H1 (cell line): ENCODE results near the gene EXTL2. TPM values are rescaled to one million over a fixed set of nuclear protein-coding genes. Genes with fewer than 3 reads are reported as not detected.

Experiments
- CHD7 ChIP-seq: fragments of 300-600 bp; sonication (generic); IDR thresholded peaks from 2 replicates; pipeline ENCODE4 v1.7.1; 2012; ENCODE audit warnings: low read length, moderate library complexity, mild to moderate bottlenecking, inconsistent platforms; ENCODE audit not compliant: insufficient replicate concordance
- CREB1 ChIP-seq: IDR thresholded peaks from 2 replicates; pipeline ENCODE4 v1.6.1; 2012; ENCODE audit warnings: inconsistent platforms
- JUN ChIP-seq: IDR thresholded peaks from 2 replicates; pipeline ENCODE4 v1.6.1; 2011; ENCODE audit warnings: low read depth, mild to moderate bottlenecking, improper control_type of control experiment, low read length
- JUND ChIP-seq: IDR thresholded peaks from 2 replicates; pipeline ENCODE4 v1.6.1; 2011; ENCODE audit warnings: mild to moderate bottlenecking, improper control_type of control experiment, low read length
- KDM4A ChIP-seq: IDR thresholded peaks from one replicate; pipeline ENCODE4 v1.7.1; 2012; ENCODE audit warnings: low read depth, mild to moderate bottlenecking, moderate library complexity, low read length, inconsistent platforms; ENCODE audit not compliant: severe bottlenecking
- POLR2AphosphoS5 ChIP-seq: IDR thresholded peaks from 2 replicates; pipeline ENCODE4 v1.6.1; 2011; ENCODE audit warnings: low read depth, low read length
- RNF2 ChIP-seq: fragments of 200-900, 300-1000 bp; sonication (generic); IDR thresholded peaks from 2 replicates; pipeline ENCODE4 v1.7.1; 2016; ENCODE audit warnings: borderline replicate concordance, low read depth, mild to moderate bottlenecking, antibody characterized with exemption, low read length; ENCODE audit not compliant: poor library complexity, severe bottlenecking; ENCODE audit errors: missing control alignments
- SRF ChIP-seq: IDR thresholded peaks from 2 replicates; pipeline ENCODE4 v1.6.1; 2011; ENCODE audit warnings: mild to moderate bottlenecking, low read depth, low read length, moderate library complexity
- SUZ12 ChIP-seq: fragments of 200-600 bp; sonication (generic); IDR thresholded peaks from 2 replicates; pipeline ENCODE4 v1.6.1; 2012; ENCODE audit warnings: mild to moderate bottlenecking, inconsistent platforms, low read length, moderate library complexity, mixed read lengths
- TCF12 ChIP-seq: IDR thresholded peaks from 2 replicates; pipeline ENCODE4 v1.6.1; 2011; ENCODE audit warnings: low read depth, mild to moderate bottlenecking, low read length
- TEAD4 ChIP-seq: IDR thresholded peaks from 2 replicates; pipeline ENCODE4 v1.6.1; 2012; ENCODE audit warnings: low read depth, low read length, inconsistent platforms, mixed read lengths
- polyA plus RNA-seq, 7 experiments: library from polyadenylated mRNA; depleted of rRNA in 3 of 7; stranded (reverse) in 5 of 7; unstranded in 2 of 7; fragments of >200 nt in 5 of 7; fragments of 200-250 nt in 2 of 7; gene quantifications; 1 replicate in 5 of 7; 2 replicates in 1 of 7; 4 replicates in 1 of 7; pipeline versions ENCODE4 v1.2.1 to v1.2.3, GENCODE V29; 2011 to 2013; ENCODE audit warnings: missing spikeins in 2 of 7, mixed read lengths in 2 of 7
- total RNA-seq: library from RNA; stranded (reverse); fragmentation: NEBNext Ultra II Directional; extraction: Animal tissue kit (Norgen Biotek cat#: 25700); gene quantifications from 2 replicates; pipeline ENCODE4 v1.2.1, GENCODE V29; 2021
- TF ChIP-seq, protein P1 (sequence below): IDR thresholded peaks from 2 replicates; pipeline ENCODE4 v1.6.1; 2011; ENCODE audit warnings: low read depth, mild to moderate bottlenecking, low read length; ENCODE audit not compliant: insufficient read depth

Gene EXTL2
- total and polyA plus RNA-seq, 2 of the 8 experiments (the other 6 are each of a cell fraction or from before 2014, with no cell fraction given) = 27.1 to 54.7 TPM

GRCh38 chr1:100874433-100874832, 20.2 kb downstream of the EXTL2 start (continued):
- TF ChIP-seq CHD7 = no peak
- TF ChIP-seq KDM4A = no peak
- TF ChIP-seq TEAD4 = no peak
- TF ChIP-seq SRF = no peak
- no peak for TF ChIP-seq POLR2AphosphoS5
- TF ChIP-seq SUZ12 = no peak
- TF ChIP-seq JUN = no peak
- TF ChIP-seq, protein P1, sequence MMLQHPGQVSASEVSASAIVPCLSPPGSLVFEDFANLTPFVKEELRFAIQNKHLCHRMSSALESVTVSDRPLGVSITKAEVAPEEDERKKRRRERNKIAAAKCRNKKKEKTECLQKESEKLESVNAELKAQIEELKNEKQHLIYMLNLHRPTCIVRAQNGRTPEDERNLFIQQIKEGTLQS = no peak
- no peak for TF ChIP-seq TCF12
- TF ChIP-seq RNF2 = no peak
- TF ChIP-seq CREB1 = no peak
- TF ChIP-seq JUND = no peak
